GM12878 (cell line): ENCODE measurements around the gene CD38.

Experiments
- BHLHE40 ChIP-seq, 2 experiments: fragments of 450-650 bp in 1 of 2; IDR thresholded peaks; 2 replicates each; pipeline ENCODE4 v1.6.1; 2011 to 2017; ENCODE audit warnings: low read depth in 2 of 2, borderline replicate concordance in 1 of 2, improper control_type of control experiment in 1 of 2, low read length in 1 of 2, mild to moderate bottlenecking in 1 of 2
- EP300 ChIP-seq, 2 experiments: fragments of 150-350 bp in 1 of 2; IDR thresholded peaks; 2 replicates each; pipeline ENCODE4 v1.6.1; 2011 to 2012; ENCODE audit warnings: low read depth in 2 of 2, low read length in 2 of 2, borderline replicate concordance in 1 of 2, improper control_type of control experiment in 1 of 2, inconsistent platforms in 1 of 2; ENCODE audit not compliant: control insufficient read depth in 1 of 2
- GABPA ChIP-seq: IDR thresholded peaks from 2 replicates; pipeline ENCODE4 v1.6.1; 2014; ENCODE audit warnings: antibody characterized with exemption, low read depth, mild to moderate bottlenecking, inconsistent platforms
- HDAC6 ChIP-seq: fragments of 200-600 bp; sonication (generic); IDR thresholded peaks from one replicate; pipeline ENCODE4 v1.8.0; 2017; ENCODE audit warnings: antibody characterized with exemption; ENCODE audit not compliant: unreplicated experiment
- MEF2A ChIP-seq: IDR thresholded peaks from 2 replicates; pipeline ENCODE4 v1.6.1; 2011; ENCODE audit warnings: low read depth, mild to moderate bottlenecking, low read length, moderate library complexity; ENCODE audit not compliant: insufficient read depth
- NFYB ChIP-seq: IDR thresholded peaks from 2 replicates; pipeline ENCODE4 v1.6.1; 2011; ENCODE audit warnings: low read depth, mild to moderate bottlenecking, low read length, improper control_type of control experiment, moderate library complexity; ENCODE audit not compliant: insufficient read depth
- POLR2AphosphoS5 ChIP-seq: IDR thresholded peaks from 2 replicates; pipeline ENCODE4 v1.6.1; 2011; ENCODE audit warnings: mild to moderate bottlenecking, low read length, inconsistent platforms
- RAD21 ChIP-seq: IDR thresholded peaks from 2 replicates; pipeline ENCODE4 v1.6.1; 2011; ENCODE audit warnings: mild to moderate bottlenecking, low read depth, low read length, moderate library complexity; ENCODE audit not compliant: insufficient read depth
- SIN3A ChIP-seq: IDR thresholded peaks from 2 replicates; pipeline ENCODE4 v1.6.1; 2012; ENCODE audit warnings: low read depth, low read length, improper control_type of control experiment
- ZNF207 ChIP-seq: fragments of 450-650 bp; IDR thresholded peaks from 2 replicates; pipeline ENCODE4 v1.6.1; 2014; ENCODE audit warnings: antibody characterized with exemption, mild to moderate bottlenecking, borderline replicate concordance
- TF ChIP-seq, protein P1 (sequence below): IDR thresholded peaks from 2 replicates; pipeline ENCODE4 v1.6.1; 2012; ENCODE audit warnings: low read depth, low read length, improper control_type of control experiment
- TF ChIP-seq, protein P2 (sequence below): fragments of 450-650 bp; formaldehyde crosslinking; IDR thresholded peaks from 2 replicates; pipeline ENCODE4 v1.4.0; 2020; ENCODE audit warnings: mild to moderate bottlenecking, moderate library complexity
- TF ChIP-seq, protein P3 (sequence below), 3 experiments: IDR thresholded peaks in 2 of 3; conservative IDR thresholded peaks in 1 of 3; 2 replicates each; pipeline ENCODE4 v1.5.1; 2011; ENCODE audit warnings: low read depth in 3 of 3, low read length in 3 of 3, mild to moderate bottlenecking in 3 of 3, control low read depth in 2 of 3, moderate library complexity in 2 of 3, inconsistent platforms in 1 of 3, mixed read lengths in 1 of 3; ENCODE audit not compliant: control insufficient read depth in 2 of 3, insufficient read depth in 1 of 3; ENCODE audit errors: extremely low read depth in 1 of 3

DNA sequence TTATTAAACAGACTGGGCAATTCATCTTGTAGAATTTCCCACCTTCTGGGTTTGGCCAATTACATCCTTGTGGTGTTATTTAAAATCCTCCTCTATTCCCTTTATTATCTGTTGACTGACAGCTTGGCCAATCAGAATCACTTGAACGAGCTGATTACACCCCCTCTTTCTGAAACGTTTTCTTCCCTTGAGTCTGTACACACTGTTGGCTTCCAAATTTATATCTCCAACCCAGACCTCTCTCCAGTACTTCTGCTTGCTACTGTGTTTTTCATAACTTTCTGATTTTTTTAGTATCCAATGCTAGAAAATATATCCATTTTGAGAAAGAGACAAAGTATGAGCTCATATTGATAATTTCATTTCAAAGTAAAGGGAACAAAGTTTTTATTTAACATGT lies 14.8 kb downstream of the CD38 start:
- no peak for TF ChIP-seq POLR2AphosphoS5
- no peak for TF ChIP-seq BHLHE40 (IDR thresholded peaks at IDR 0.05; ENCODE audit: borderline replicate concordance in 1 of 2, low read depth in 2 of 2, low read length in 1 of 2)
- TF ChIP-seq, protein P1, sequence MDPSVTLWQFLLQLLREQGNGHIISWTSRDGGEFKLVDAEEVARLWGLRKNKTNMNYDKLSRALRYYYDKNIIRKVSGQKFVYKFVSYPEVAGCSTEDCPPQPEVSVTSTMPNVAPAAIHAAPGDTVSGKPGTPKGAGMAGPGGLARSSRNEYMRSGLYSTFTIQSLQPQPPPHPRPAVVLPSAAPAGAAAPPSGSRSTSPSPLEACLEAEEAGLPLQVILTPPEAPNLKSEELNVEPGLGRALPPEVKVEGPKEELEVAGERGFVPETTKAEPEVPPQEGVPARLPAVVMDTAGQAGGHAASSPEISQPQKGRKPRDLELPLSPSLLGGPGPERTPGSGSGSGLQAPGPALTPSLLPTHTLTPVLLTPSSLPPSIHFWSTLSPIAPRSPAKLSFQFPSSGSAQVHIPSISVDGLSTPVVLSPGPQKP, result no peak
- no peak for TF ChIP-seq GABPA
- TF ChIP-seq, protein P2, sequence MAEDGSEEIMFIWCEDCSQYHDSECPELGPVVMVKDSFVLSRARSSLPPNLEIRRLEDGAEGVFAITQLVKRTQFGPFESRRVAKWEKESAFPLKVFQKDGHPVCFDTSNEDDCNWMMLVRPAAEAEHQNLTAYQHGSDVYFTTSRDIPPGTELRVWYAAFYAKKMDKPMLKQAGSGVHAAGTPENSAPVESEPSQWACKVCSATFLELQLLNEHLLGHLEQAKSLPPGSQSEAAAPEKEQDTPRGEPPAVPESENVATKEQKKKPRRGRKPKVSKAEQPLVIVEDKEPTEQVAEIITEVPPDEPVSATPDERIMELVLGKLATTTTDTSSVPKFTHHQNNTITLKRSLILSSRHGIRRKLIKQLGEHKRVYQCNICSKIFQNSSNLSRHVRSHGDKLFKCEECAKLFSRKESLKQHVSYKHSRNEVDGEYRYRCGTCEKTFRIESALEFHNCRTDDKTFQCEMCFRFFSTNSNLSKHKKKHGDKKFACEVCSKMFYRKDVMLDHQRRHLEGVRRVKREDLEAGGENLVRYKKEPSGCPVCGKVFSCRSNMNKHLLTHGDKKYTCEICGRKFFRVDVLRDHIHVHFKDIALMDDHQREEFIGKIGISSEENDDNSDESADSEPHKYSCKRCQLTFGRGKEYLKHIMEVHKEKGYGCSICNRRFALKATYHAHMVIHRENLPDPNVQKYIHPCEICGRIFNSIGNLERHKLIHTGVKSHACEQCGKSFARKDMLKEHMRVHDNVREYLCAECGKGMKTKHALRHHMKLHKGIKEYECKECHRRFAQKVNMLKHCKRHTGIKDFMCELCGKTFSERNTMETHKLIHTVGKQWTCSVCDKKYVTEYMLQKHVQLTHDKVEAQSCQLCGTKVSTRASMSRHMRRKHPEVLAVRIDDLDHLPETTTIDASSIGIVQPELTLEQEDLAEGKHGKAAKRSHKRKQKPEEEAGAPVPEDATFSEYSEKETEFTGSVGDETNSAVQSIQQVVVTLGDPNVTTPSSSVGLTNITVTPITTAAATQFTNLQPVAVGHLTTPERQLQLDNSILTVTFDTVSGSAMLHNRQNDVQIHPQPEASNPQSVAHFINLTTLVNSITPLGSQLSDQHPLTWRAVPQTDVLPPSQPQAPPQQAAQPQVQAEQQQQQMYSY, result no peak
- no peak for TF ChIP-seq NFYB
- TF ChIP-seq, protein P3, sequence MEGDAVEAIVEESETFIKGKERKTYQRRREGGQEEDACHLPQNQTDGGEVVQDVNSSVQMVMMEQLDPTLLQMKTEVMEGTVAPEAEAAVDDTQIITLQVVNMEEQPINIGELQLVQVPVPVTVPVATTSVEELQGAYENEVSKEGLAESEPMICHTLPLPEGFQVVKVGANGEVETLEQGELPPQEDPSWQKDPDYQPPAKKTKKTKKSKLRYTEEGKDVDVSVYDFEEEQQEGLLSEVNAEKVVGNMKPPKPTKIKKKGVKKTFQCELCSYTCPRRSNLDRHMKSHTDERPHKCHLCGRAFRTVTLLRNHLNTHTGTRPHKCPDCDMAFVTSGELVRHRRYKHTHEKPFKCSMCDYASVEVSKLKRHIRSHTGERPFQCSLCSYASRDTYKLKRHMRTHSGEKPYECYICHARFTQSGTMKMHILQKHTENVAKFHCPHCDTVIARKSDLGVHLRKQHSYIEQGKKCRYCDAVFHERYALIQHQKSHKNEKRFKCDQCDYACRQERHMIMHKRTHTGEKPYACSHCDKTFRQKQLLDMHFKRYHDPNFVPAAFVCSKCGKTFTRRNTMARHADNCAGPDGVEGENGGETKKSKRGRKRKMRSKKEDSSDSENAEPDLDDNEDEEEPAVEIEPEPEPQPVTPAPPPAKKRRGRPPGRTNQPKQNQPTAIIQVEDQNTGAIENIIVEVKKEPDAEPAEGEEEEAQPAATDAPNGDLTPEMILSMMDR (IDR thresholded peaks at IDR 0.05 in 2 of 3, conservative IDR thresholded peaks at IDR 0.05 in 1 of 3; ENCODE audit: control insufficient read depth in 2 of 3, extremely low read depth in 1 of 3, insufficient read depth in 1 of 3, low read depth in 3 of 3, low read length in 3 of 3), result no peak
- TF ChIP-seq RAD21, result no peak
- TF ChIP-seq SIN3A, result no peak
- TF ChIP-seq ZNF207, result no peak
- no peak for TF ChIP-seq HDAC6
- TF ChIP-seq MEF2A, result no peak
- no peak for TF ChIP-seq EP300 (IDR thresholded peaks at IDR 0.05; ENCODE audit: borderline replicate concordance in 1 of 2, control insufficient read depth in 1 of 2, low read depth in 2 of 2, low read length in 2 of 2)
